ENCODE results near the gene RPS27L.

DNA sequence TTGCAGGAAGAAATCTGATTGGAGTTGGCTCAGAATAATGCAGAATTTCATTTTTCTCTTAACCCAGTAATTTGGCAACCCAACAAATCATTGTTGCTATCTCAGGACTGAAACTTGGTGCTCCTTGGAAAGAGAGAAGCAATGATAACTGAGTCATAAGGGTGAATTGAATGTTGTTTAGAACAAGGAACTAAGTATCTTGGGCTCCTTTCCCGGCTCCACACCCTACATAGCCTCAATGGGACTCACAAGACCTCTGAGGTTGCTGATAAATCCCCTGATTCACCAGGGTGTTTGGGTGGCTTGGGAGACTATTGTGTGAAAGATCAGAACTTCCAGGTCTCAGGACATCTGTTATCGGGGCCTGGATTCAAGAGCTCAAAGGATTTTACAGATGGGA lies 24.4 kb upstream of the RPS27L start:
- TF ChIP-seq, protein P1, sequence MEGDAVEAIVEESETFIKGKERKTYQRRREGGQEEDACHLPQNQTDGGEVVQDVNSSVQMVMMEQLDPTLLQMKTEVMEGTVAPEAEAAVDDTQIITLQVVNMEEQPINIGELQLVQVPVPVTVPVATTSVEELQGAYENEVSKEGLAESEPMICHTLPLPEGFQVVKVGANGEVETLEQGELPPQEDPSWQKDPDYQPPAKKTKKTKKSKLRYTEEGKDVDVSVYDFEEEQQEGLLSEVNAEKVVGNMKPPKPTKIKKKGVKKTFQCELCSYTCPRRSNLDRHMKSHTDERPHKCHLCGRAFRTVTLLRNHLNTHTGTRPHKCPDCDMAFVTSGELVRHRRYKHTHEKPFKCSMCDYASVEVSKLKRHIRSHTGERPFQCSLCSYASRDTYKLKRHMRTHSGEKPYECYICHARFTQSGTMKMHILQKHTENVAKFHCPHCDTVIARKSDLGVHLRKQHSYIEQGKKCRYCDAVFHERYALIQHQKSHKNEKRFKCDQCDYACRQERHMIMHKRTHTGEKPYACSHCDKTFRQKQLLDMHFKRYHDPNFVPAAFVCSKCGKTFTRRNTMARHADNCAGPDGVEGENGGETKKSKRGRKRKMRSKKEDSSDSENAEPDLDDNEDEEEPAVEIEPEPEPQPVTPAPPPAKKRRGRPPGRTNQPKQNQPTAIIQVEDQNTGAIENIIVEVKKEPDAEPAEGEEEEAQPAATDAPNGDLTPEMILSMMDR (IDR thresholded peaks at IDR 0.05; ENCODE audit: low read length): no peak
- no peak for TF ChIP-seq EZH2 (IDR thresholded peaks at IDR 0.05; ENCODE audit: borderline replicate concordance, low read length)
